ENCODE results near the gene ITGAX. TPM values are rescaled to one million over a fixed set of nuclear protein-coding genes. Genes with fewer than 3 reads are reported as not detected.

The ITGAX gene
- total RNA-seq, 1 experiment from 2014 or later, result 1.9 TPM

DNA sequence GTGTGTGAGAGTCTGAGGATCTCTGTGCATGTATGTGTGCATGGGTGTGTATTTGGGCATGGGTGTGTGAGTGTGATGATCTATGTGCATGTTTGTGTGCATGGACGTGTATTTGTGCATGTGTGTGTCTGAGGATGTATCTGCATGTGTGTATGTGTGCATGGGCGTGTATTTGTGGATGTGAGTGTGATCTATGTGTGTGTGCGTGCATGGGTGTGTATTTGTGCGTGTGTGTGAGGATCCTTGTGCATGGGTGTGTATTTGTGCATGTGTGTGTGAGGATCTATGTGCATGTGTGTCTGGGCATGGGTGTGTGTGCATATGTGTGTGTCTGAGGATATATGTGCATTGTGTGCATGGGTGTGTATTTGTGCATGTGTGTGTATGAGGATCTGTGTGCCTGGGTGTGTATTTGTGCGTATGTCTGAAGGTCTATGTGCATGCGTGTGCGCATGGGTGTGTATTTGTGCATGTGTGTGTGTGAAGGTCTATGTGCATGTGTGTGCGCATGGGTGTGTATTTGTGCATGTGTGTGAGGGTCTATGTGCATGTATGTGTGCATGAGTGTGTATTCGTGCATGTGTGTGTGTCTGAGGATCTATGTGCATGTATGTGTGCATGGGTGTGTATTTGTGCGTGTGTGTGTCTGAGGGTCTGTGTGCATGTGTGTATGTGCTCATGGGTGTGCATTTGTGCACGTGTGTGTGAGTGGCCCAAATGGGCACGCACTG is 26.5 kb upstream of the ITGAX start:
- Histone ChIP-seq H3K27me3 (ENCODE audit: insufficient read depth, low read length) (no peaks in the 10 kb centered on the region), H2AFZ (ENCODE audit: low read depth, low read length, poor library complexity, severe bottlenecking) (no peak overlapping the region), H3K27ac (ENCODE audit: low read depth, low read length) (no peak overlapping the region), H3K4me2 (ENCODE audit: low read length) (no peak overlapping the region), H3K9ac (ENCODE audit: low read length) (no peak overlapping the region), H3K9me3 (ENCODE audit: control insufficient read depth in 1 of 2, insufficient read depth in 1 of 2, low read depth in 1 of 2, low read length in 2 of 2) (no peaks in the 10 kb centered on the region), H3K4me3 (replicated peaks in 1 of 2; ENCODE audit: low read depth in 1 of 2, low read length in 2 of 2) (no peak overlapping the region), H4K20me1 (ENCODE audit: insufficient read depth) (no peaks in the 10 kb centered on the region), H3K36me3 (ENCODE audit: control insufficient read depth in 1 of 2, insufficient read depth in 2 of 2, low read length in 2 of 2) (no peaks in the 10 kb centered on the region), H3K9me2 (ENCODE audit: insufficient read depth) (no peaks in the 10 kb centered on the region), H3K79me2 (ENCODE audit: insufficient read depth, low read length) (no peaks in the 10 kb centered on the region), H3K4me1 (ENCODE audit: control insufficient read depth in 1 of 2, insufficient read depth in 2 of 2, low read length in 2 of 2) (no peaks in the 10 kb centered on the region)
- TF ChIP-seq ELF1 (IDR thresholded peaks at IDR 0.05; ENCODE audit: borderline replicate concordance, low read depth) (no peak), YY1 (IDR thresholded peaks at IDR 0.05; ENCODE audit: extremely low read depth, insufficient replicate concordance, low read depth, low read length) (no peak), POLR2A (IDR thresholded peaks at IDR 0.05; ENCODE audit: borderline replicate concordance, extremely low read depth, insufficient read depth, insufficient read length) (no peak), REST (IDR thresholded peaks at IDR 0.05; ENCODE audit: low read depth) (no peak), JUND (IDR thresholded peaks at IDR 0.05) (no peak), SRF (IDR thresholded peaks at IDR 0.05; ENCODE audit: low read depth) (no peak), SIN3A (IDR thresholded peaks at IDR 0.05; ENCODE audit: low read depth) (no peak), TCF7L2 (IDR thresholded peaks at IDR 0.05; ENCODE audit: borderline replicate concordance, extremely low read depth, insufficient read depth, insufficient read length) (no peak), ZFX (IDR thresholded peaks at IDR 0.05) (no peak)
- ChIA-PET POLR2A (no interaction called here), CTCF (no interaction called here), RAD21 (ENCODE audit: low non-redundant PET in 1 of 2, low total read pairs in 2 of 2, uncharacterized antibody in 2 of 2, unreplicated experiment in 2 of 2) (no interaction called here)
- intact Hi-C loops (cut with micrococcal nuclease), result no loop called here
- DNase-seq (ENCODE audit: low read depth, low spot score), result no peak
- BruUV-seq (replicated peaks), result no TSS peak
- ATAC-seq, result no peak
